Brain microvascular endothelial cell (primary cell): Measurements from ENCODE around the gene BCAS4.

Experiments used
- DNase-seq: peaks from one replicate; pipeline ENCODE4 v3.0.0-alpha.2; 2020
- H3K27ac ChIP-seq: fragments of 250-450 bp; sonication (Bioruptor Pico); 2 replicates; pipeline ENCODE4 v1.5.1; 2020; ENCODE audit warnings: mild to moderate bottlenecking, moderate library complexity
- H3K27me3 ChIP-seq: fragments of 250-450 bp; sonication (Bioruptor Pico); replicated peaks from 2 replicates; pipeline ENCODE4 v1.5.1; 2020; ENCODE audit warnings: mild to moderate bottlenecking
- H3K36me3 ChIP-seq: fragments of 250-450 bp; sonication (Bioruptor Pico); replicated peaks from 2 replicates; pipeline ENCODE4 v1.5.1; 2020; ENCODE audit warnings: mild to moderate bottlenecking
- H3K4me3 ChIP-seq: 2 replicates; pipeline ENCODE4 v1.5.1; 2011; ENCODE audit warnings: low read depth, mild to moderate bottlenecking, control low read depth, low read length, moderate library complexity
- in situ Hi-C: cut with HindIII; loops from 2 replicates; pipeline ENCODE4 v1.10.0; 2017; ENCODE audit warnings: low sequenced_read_pairs, low pct_ligation_motif_present
- TF ChIP-seq, protein P1 (sequence below): IDR thresholded peaks from 2 replicates; pipeline ENCODE4 v1.5.1; 2011; ENCODE audit warnings: low read depth, mild to moderate bottlenecking, moderate library complexity, low read length, control low read depth, inconsistent platforms; ENCODE audit errors: missing control alignments

Gene BCAS4

DNA sequence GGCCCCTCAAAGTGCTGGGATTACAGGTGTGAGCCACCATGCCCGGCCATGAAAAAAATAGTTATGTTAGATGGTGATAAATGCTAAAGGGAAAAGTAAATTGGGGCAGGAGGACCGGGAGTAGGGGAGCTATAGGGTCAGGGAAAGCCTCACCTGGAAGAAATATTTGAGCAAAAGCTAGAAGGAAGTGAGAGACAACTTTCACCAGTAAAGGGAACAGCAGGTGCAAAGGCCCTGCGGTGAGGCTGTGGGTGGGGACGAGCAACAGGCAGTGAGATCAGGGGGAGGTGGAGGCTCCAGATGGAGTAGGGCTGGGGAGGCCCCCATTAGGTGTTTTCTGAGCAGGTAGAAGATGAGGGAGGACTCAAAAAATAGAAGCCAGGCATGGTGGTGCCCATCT, 16.0 kb downstream of the BCAS4 start:
- no peaks in the 10 kb centered on the region for H3K27me3 ChIP-seq
- in situ Hi-C loops = loop anchor here (25.0 kb wide), 1 partner anchor 101 kb away; no protein-coding TSS in a partner anchor
- DNase-seq = no peak
- H3K36me3 ChIP-seq = no peaks in the 10 kb centered on the region
- no peak overlapping the region for H3K27ac ChIP-seq
- H3K4me3 ChIP-seq = no peak overlapping the region
- TF ChIP-seq, protein P1, sequence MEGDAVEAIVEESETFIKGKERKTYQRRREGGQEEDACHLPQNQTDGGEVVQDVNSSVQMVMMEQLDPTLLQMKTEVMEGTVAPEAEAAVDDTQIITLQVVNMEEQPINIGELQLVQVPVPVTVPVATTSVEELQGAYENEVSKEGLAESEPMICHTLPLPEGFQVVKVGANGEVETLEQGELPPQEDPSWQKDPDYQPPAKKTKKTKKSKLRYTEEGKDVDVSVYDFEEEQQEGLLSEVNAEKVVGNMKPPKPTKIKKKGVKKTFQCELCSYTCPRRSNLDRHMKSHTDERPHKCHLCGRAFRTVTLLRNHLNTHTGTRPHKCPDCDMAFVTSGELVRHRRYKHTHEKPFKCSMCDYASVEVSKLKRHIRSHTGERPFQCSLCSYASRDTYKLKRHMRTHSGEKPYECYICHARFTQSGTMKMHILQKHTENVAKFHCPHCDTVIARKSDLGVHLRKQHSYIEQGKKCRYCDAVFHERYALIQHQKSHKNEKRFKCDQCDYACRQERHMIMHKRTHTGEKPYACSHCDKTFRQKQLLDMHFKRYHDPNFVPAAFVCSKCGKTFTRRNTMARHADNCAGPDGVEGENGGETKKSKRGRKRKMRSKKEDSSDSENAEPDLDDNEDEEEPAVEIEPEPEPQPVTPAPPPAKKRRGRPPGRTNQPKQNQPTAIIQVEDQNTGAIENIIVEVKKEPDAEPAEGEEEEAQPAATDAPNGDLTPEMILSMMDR = no peak

DNA sequence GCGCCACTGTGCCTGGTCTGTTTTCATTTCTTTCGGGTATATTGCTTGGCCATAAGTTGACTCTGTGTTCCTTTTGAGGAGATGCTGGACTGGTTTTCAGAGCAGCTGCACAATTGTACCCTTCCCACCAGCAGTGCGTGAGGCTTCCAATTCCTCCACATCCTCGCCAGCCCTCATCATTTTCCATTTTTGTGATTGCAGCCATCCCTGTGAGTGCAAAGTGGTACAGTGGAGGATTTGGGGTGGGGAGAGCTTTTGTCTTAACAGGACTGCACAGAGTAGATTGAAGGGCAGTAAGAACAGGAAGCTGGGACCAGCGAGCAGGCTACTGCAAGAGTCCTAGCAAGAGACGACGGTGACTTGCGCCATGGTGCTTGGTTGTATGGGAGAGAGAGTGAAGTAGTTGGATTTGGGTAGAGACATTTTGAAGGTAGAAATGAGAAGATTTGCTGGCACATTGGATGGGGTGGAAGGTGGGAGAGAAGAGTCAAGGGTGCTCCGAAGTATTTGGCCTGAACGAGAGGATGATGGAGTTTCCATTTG, 18.3 kb downstream of the BCAS4 start:
- H3K36me3 ChIP-seq = no peaks in the 10 kb centered on the region
- H3K4me3 ChIP-seq = no peak overlapping the region
- in situ Hi-C loops = loop anchor here (25.0 kb wide), 1 partner anchor 99 kb away; no protein-coding TSS in a partner anchor
- no peak overlapping the region for H3K27ac ChIP-seq
- no peaks in the 10 kb centered on the region for H3K27me3 ChIP-seq
- TF ChIP-seq, protein P1 = no peak
- no peak for DNase-seq

DNA sequence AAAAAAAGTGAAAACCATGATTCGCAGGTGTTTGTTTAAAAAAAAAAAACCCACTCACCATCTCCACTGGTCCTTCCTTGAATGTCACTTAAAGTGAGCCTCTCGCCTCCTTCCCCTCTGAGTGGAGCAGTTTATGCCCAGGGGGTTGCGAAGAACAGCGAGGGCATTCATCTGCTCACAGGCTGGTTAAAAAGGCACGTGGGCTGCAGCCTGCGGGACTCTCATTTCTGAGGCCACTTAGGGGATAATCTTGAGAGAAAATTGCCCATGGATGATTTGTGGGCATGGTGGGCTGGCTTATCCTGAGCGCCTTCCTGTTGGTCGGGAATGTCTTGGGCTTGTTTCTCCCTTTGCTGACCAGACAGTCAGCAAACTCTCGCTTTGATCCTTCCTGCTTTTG, 18.9 kb downstream of the BCAS4 start:
- TF ChIP-seq, protein P1 = no peak
- Histone ChIP-seq H3K4me3 (no peak overlapping the region), H3K36me3 (no peaks in the 10 kb centered on the region), H3K27ac (no peak overlapping the region), H3K27me3 (no peaks in the 10 kb centered on the region)
- in situ Hi-C loops = loop anchor here (25.0 kb wide), 1 partner anchor 98 kb away; no protein-coding TSS in a partner anchor
- no peak for DNase-seq

DNA sequence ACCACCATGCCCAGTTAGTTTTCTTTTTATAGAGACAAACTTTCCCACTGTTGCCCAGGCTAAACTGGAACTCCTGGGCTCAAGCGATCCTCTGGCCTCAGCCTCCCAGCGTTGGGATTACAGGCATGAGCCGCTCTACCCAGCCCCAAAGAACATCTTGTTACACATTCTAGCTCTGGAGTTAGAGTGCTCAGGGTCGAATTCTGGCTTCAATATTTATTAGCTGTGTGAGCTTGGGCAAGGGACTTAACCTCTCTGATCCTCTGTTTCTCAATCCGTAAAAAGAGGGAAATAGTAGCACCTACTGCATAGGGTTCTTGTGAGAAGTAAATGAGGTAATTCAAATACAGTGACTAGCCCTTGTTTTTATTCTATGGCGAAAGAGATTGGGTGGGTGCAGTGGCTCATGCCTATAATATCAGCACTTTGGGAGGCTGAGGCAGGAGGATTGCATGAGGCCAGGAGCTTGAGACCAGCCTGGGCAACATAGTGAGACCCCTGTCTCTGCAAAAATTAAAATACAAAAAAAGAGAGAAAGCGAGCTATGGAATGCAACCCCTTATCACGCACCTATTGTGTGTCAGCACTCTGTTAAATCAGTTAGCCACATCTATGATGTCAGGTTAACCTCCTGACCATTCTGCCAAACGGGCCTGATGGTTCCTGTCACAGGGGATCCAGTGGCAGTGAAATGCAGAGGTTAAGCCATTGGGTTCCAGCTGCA, 19.7 kb downstream of the BCAS4 start:
- no peaks in the 10 kb centered on the region for H3K36me3 ChIP-seq
- H3K4me3 ChIP-seq = no peak overlapping the region
- TF ChIP-seq, protein P1 = no peak
- DNase-seq = no peak
- no peak overlapping the region for H3K27ac ChIP-seq
- H3K27me3 ChIP-seq = no peaks in the 10 kb centered on the region
- in situ Hi-C loops = loop anchor here (25.0 kb wide), 1 partner anchor 98 kb away; no protein-coding TSS in a partner anchor

DNA sequence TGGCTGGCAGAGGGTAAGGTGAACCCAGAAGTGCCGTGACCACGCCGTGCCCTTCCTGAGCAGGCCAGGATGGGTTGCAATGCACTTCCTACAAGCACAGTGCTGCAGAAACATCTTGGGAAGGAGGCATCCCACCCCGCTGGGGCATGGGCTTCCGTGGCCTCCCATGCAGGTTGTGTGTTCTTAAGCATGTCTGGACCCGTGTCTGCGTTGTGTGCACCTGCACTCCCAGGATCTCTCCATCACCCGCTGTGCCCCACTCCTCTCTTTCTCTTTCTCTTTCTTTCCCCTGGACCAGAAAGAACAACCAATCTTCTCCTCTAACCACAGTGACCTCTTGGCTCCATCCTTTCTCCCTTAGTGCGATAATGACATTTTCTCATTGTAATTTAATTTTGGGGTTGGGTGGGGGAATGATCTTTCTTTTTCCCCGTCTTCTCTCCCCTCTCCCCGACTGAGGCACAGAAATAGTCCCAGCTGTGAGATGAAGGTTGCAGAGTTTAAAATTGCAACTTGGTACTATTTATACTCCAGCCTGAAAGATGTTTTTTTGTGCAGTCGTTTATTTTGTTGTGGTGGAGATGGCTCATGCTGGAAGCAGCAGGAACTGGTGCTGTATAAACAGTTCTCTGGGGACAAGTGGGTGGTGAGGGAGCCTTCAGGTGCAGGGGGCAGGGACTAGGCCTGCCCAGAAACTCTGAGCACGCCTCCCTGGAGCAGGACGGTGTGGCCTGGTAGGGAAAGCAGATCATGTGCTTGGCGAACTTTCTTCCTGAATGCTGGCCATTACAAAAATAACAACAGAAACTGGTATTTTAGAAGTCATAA, 20.5 kb downstream of the BCAS4 start:
- no peaks in the 10 kb centered on the region for H3K36me3 ChIP-seq
- no peak overlapping the region for H3K27ac ChIP-seq
- no peak overlapping the region for H3K4me3 ChIP-seq
- TF ChIP-seq, protein P1 = no peak
- H3K27me3 ChIP-seq = no peaks in the 10 kb centered on the region
- DNase-seq = peak; percentile 66
- in situ Hi-C loops = loop anchor here (25.0 kb wide), 1 partner anchor 97 kb away; no protein-coding TSS in a partner anchor
